Activated CD4-positive, alpha-beta T cell treated with anti-CD3 and anti-CD28 coated beads, Interleukin-2, Interleukin-6, amounts not matched to agents 100 ng/mL and 50 ng/mL, durations not matched to agents 16 hours and 8 hours (primary cell): ENCODE results near the gene SMLR1.

Source experiments
- DNase-seq: peaks from one replicate; pipeline ENCODE4 v3.0.0-alpha.2; 2020

The SMLR1 gene

GRCh38 chr6:130852844-130853554 is 25.8 kb downstream of the SMLR1 start:
- DNase-seq, result no peak

GRCh38 chr6:130853555-130854183 is 26.5 kb downstream of the SMLR1 start:
- DNase-seq, result no peak

GRCh38 chr6:130858054-130858453 is 30.8 kb downstream of the SMLR1 start:
- DNase-seq, result no peak

GRCh38 chr6:130858498-130859160 is 31.4 kb downstream of the SMLR1 start:
- no peak for DNase-seq

- DNase-seq, result no peak
Measured at GRCh38 chr6:130859161-130859867, 32.1 kb downstream of the SMLR1 start.

GRCh38 chr6:130862370-130862769 is 35.2 kb downstream of the SMLR1 start:
- DNase-seq, result no peak

GRCh38 chr6:130863415-130864230 is 36.4 kb downstream of the SMLR1 start:
- DNase-seq, result no peak

GRCh38 chr6:130864344-130864743 is 37.1 kb downstream of the SMLR1 start:
- DNase-seq, result no peak

GRCh38 chr6:130865793-130866192 is 38.6 kb downstream of the SMLR1 start:
- no peak for DNase-seq

- DNase-seq, result no peak
Measured at GRCh38 chr6:130869681-130870080, 42.5 kb downstream of the SMLR1 start.

GRCh38 chr6:130870179-130870880 is 43.1 kb downstream of the SMLR1 start:
- no peak for DNase-seq

- peak; percentile 74 for DNase-seq
Measured at GRCh38 chr6:130872250-130873095, 45.3 kb downstream of the SMLR1 start.

GRCh38 chr6:130873746-130874145 is 46.5 kb downstream of the SMLR1 start:
- DNase-seq, result no peak

- no peak for DNase-seq
Measured at GRCh38 chr6:130879826-130880225, 52.6 kb downstream of the SMLR1 start.

- DNase-seq, result no peak
Measured at GRCh38 chr6:130882370-130882769, 55.2 kb downstream of the SMLR1 start.

GRCh38 chr6:130885392-130886192 is 58.4 kb downstream of the SMLR1 start:
- peak; percentile 81 for DNase-seq
